Heart right ventricle (tissue), 16 donors: Measurements from ENCODE around the gene SMIM1. TPM values are rescaled to one million over a fixed set of nuclear protein-coding genes. Genes with fewer than 3 reads are reported as not detected.

ENCODE experiments used
- ATAC-seq, 8 donors: fragments of 200-7000 bp; cut with Tn5 transposase; one replicate each; pipeline ENCODE4 v1.9.1; 2020; ENCODE audit warnings: mild to moderate bottlenecking in 8 of 8, moderate library complexity in 8 of 8, moderate number of reproducible peaks in 1 of 8
- DNase-seq, 2 donors: peaks; one replicate each; pipeline ENCODE4 v3.0.0-alpha.2; 2020
- H3K27ac ChIP-seq, 10 donors: fragments of 200-600 bp; sonication (generic) in 2 of 10; one replicate each; pipeline versions ENCODE4 v1.5.0 to v1.8.0; 2020 to 2022; ENCODE audit warnings: mild to moderate bottlenecking in 3 of 10
- H3K27me3 ChIP-seq, 7 donors: fragments of 200-600 bp; one replicate each; pipeline ENCODE4 v1.8.0; 2021 to 2022; ENCODE audit warnings: mild to moderate bottlenecking in 2 of 7
- H3K36me3 ChIP-seq, 9 donors: fragments of 200-600 bp; sonication (generic) in 1 of 9; one replicate each; pipeline versions ENCODE4 v1.5.0 to v1.8.0; 2020 to 2022; ENCODE audit warnings: mild to moderate bottlenecking in 2 of 9
- H3K4me1 ChIP-seq, 9 donors: fragments of 200-600 bp; sonication (generic) in 1 of 9; one replicate each; pipeline versions ENCODE4 v1.5.0 to v1.8.0; 2020 to 2022; ENCODE audit warnings: mild to moderate bottlenecking in 4 of 9
- H3K4me3 ChIP-seq, 10 donors: fragments of 200-600 bp; sonication (generic) in 2 of 10; one replicate each; pipeline versions ENCODE4 v1.5.0 to v1.8.0; 2020 to 2022; ENCODE audit warnings: mild to moderate bottlenecking in 7 of 10, moderate library complexity in 2 of 10
- H3K9me3 ChIP-seq, 11 donors: fragments of 200-600 bp in 10 of 11; sonication (generic) in 2 of 11; one replicate each; pipeline versions ENCODE4 v1.5.0 to v1.8.0; 2013 to 2022; ENCODE audit warnings: mild to moderate bottlenecking in 2 of 11, control low read depth in 1 of 11, moderate library complexity in 1 of 11
- WGBS, 2 donors: extraction: QIAGEN DNeasy Blood & Tissue Kit; methylation state at CpG; one replicate each; pipeline ENCODE4 v1.1.7; 2013; ENCODE audit warnings: inconsistent platforms in 1 of 2; 5-methylcytosine and 5-hydroxymethylcytosine counted together
- intact Hi-C, 10 donors: fragments of 100-400 bp; cut with DNase I; formaldehyde crosslinking; loops; one replicate each; pipeline versions ENCODE4 v1.11.1 to v1.14.2; 2022
- polyA plus RNA-seq, 2 donors: library from polyadenylated mRNA; stranded (reverse); fragments of 200-250 nt; gene quantifications; one replicate each; pipeline ENCODE4 v1.2.3, GENCODE V29; 2013
- total RNA-seq, 10 donors: library from RNA; stranded (reverse); fragmentation: NEBNext Ultra II Directional in 3 of 10; extraction: Animal tissue kit (Norgen Biotek cat#: 25700) in 3 of 10; gene quantifications; one replicate each; pipeline versions ENCODE4 v1.2.1 to v1.2.4, GENCODE V29; 2021 to 2023
- TF ChIP-seq, protein P1 (sequence below), 9 donors: fragments of 200-600 bp; sonication (generic) in 2 of 9; IDR thresholded peaks; one replicate each; pipeline versions ENCODE4 v1.5.0 to v1.8.0; 2021 to 2022; ENCODE audit warnings: antibody characterized with exemption in 9 of 9, mild to moderate bottlenecking in 5 of 9, moderate library complexity in 1 of 9
- donor health status: Arrhythmogenic right ventricular cardiomyopathy.
- donor health status: ischemic (EF 13 %, LVEDD 7.1; RV severe dilation, severe dysfunction).
- donor health status: healthy with polysubstance abuse.
- donor health status: DM: no; HTN: yes; CAD: no.
- donor health status: DM: no; HTN: no; CAD: no.
- donor health status: ischemic (EF 25% LVEDD 6.9; RV normal size, moderate dysfunction).
- donor health status: ischemic (EF 25% LVEDD 5.7; RV mildly dilated, moderate dysfunction).
- donor health status: healthy.
- donor health status: DM: yes; HTN: yes; CAD: no.
- donor health status: Ischemic cardiomyopathy.
- donor health status: ischemic (EF 35%, LVEDD 5.7; RV mildly dilated, moderate dysfunction).
- donor health status: nonischemic (EF 11% LVEDD 7.7; RV severe dilation, severe dysfunction).
- donor health status: DM: yes; HTN: yes; CAD: no.
- donor health status: PGD.
- donor health status: ischemic (EF 29% LVEDD 5.4; RV normal size, mild dysfunction).
- donor health status: nonischemic (EF 23%, LVEDD 6.1; RV moderate dilation, normal function).

Gene SMIM1
- total and polyA plus RNA-seq, 12 donors: 4.0 to 33.9 (median 9.7) TPM

DNA sequence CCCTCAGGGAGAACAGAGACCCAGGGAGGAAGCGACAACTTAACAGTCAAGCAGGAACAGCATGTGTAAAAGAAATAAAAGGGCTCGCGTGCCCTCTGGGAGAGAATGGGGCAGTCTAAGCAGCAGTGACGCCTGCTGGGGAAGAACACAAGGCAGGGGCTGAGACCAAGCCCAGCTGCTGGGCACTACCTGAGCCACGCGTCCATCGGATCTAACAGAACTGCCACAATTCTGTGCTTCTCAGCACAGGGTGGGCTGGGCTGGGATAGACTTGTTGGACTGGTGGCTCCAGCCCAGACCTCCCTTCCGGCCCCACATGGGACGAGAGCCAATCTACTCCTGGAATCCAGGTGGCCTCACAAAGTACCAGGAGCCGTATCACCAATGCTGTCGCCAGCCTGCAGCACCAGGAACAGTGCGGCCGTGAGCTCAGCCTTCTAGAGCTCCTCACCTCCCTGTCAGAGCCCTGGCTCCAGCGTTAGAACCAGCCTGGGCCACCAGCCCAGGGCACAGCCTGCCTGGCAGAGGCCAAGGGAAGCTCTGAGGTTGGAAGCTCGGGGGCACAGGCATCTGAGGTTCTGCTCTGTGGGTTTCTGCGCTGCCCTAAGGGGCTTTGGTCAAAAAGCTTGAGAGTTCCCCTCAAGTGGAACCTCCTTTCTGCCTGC is 16.3 kb downstream of the SMIM1 start:
- no peaks in the 10 kb centered on the region for H3K27me3 ChIP-seq
- peaks cover 0 to 61% (median 35%) of the 10 kb centered on the region in 9 donors for H3K4me1 ChIP-seq
- DNase-seq (peak in 1 of 2 donors; percentile 28), ATAC-seq (peak in 7 of 8 donors; percentile 34 to 78 (median 67))
- 63 to 74% methylated on average over 16 of the region's 16 CpGs for WGBS, 2 donors
- intact Hi-C loops: no loop called here
- H3K36me3 ChIP-seq: peaks cover 0 to 83% (median 36%) of the 10 kb centered on the region in 9 donors
- H3K27ac ChIP-seq: no peak overlapping the region
- H3K4me3 ChIP-seq: no peak overlapping the region
- H3K9me3 ChIP-seq: no peaks in the 10 kb centered on the region
- TF ChIP-seq, protein P1, sequence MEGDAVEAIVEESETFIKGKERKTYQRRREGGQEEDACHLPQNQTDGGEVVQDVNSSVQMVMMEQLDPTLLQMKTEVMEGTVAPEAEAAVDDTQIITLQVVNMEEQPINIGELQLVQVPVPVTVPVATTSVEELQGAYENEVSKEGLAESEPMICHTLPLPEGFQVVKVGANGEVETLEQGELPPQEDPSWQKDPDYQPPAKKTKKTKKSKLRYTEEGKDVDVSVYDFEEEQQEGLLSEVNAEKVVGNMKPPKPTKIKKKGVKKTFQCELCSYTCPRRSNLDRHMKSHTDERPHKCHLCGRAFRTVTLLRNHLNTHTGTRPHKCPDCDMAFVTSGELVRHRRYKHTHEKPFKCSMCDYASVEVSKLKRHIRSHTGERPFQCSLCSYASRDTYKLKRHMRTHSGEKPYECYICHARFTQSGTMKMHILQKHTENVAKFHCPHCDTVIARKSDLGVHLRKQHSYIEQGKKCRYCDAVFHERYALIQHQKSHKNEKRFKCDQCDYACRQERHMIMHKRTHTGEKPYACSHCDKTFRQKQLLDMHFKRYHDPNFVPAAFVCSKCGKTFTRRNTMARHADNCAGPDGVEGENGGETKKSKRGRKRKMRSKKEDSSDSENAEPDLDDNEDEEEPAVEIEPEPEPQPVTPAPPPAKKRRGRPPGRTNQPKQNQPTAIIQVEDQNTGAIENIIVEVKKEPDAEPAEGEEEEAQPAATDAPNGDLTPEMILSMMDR (IDR thresholded peaks at IDR 0.05): peak in 1 of 9 donors; percentile 7

DNA sequence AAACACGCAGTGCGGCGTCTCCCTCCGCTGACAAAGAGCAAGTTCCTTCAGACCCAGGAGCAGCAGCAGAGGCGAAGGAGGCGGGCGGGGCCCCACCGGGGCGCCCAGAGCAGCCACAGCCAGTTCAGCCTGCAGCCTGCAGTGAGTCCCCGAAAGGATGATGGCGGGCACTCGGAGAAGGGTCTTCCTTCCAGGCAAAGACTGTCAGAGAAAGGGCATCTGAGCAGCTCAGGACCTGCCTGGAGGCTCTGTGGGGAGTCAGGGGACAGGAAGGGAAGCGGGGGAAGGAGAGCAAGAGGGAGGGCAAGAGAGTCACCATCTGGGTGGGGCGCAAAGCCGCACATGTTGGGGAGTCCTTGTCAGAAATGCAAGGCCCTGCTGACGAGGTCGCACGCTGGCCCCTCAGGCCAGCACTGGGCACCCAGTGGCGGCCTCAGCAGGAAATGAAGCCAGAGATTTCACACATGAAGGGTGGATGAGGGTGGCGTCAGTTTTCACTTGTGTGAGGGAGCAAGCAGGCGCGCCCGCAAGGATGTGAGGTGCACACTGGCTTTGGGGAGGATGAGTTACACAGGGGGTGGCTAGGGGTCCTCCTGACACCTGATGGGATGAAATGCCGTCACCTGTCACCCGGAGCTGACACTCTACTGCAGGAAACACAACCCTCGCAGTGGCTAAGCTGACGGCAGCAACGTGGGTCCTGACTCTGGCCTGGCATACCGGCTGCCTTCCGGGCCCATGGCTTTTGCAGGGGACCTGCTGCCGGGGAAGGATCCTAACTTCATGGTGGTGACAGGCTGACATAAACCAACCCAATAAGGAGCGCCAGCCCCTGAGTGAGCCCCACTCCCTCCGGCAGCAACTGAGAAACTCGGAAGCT is 17.1 kb downstream of the SMIM1 start:
- H3K27me3 ChIP-seq: no peaks in the 10 kb centered on the region
- TF ChIP-seq, protein P1 (IDR thresholded peaks at IDR 0.05): no peak
- 70 to 77% methylated on average over 34 of the region's 34 CpGs for WGBS, 2 donors
- no peak overlapping the region for H3K4me3 ChIP-seq
- H3K36me3 ChIP-seq: peaks cover 0 to 79% (median 29%) of the 10 kb centered on the region in 9 donors
- DNase-seq (no peak), ATAC-seq (peak in 1 of 8 donors; percentile 8)
- peaks cover 5 to 69% (median 43%) of the 10 kb centered on the region in 9 donors for H3K4me1 ChIP-seq
- H3K27ac ChIP-seq: no peak overlapping the region
- H3K9me3 ChIP-seq: no peaks in the 10 kb centered on the region
- intact Hi-C loops: no loop called here

DNA sequence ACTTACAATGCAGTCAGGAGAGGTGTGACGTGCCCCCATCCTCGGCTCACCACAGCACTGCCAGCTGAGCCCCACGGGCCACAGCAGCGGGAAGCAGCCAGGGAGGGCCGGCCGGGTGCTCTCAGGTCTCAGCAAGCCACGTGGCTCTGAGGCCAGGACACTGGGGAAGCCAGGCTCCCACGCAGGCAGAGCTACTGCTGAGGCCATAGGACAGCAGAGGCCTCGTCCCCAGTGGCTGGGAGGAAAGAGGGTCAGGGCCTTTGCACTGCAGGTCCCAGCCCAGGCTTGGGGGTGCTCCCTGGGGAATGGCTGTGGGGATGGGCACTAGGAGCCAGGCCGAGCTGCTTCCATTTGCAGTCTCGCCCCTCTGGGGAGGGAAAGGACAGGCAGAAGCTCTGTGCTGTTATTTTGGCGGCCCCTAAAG is 18.0 kb downstream of the SMIM1 start:
- TF ChIP-seq, protein P1 (IDR thresholded peaks at IDR 0.05): no peak
- WGBS, 2 donors: 55 to 56% methylated on average over 12 of the region's 12 CpGs

DNA sequence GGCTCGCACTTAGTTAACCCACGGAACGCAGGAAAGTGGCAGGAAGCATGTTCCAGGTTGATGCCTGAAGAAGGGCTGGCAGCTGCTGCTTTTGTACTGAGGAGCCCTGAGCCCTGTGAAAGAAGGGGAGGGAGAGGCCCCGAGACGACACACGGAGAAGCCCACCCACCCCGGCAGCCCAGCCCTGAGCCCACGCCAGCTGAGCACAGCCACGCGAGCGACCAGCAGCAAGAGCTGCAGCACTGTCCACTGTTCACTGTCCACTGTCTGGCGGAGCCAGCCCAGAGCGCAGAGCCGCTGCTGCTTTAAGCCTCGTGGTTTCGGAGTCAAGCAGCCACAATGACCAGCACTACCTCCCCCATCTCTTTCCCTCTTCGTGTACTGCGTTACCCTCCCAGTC is 18.4 kb downstream of the SMIM1 start:
- no peaks in the 10 kb centered on the region for H3K27me3 ChIP-seq
- peaks cover 0 to 66% (median 18%) of the 10 kb centered on the region in 9 donors for H3K36me3 ChIP-seq
- H3K27ac ChIP-seq: no peak overlapping the region
- TF ChIP-seq, protein P1 (IDR thresholded peaks at IDR 0.05): no peak
- intact Hi-C loops: no loop called here
- H3K4me3 ChIP-seq: no peak overlapping the region
- H3K9me3 ChIP-seq: no peaks in the 10 kb centered on the region
- no peak for ATAC-seq
- H3K4me1 ChIP-seq: peaks cover 8 to 75% (median 55%) of the 10 kb centered on the region in 9 donors
- 77 to 78% methylated on average over 18 of the region's 18 CpGs for WGBS, 2 donors
- peak in 1 of 2 donors; percentile 9 for DNase-seq

More for the DNA sequence above, 18.0 kb downstream of the SMIM1 start:
- intact Hi-C loops: no loop called here
- no peaks in the 10 kb centered on the region for H3K27me3 ChIP-seq
- no peak overlapping the region for H3K4me3 ChIP-seq
- peak in 7 of 8 donors; percentile 13 to 50 (median 28) for ATAC-seq
- H3K36me3 ChIP-seq: peaks cover 0 to 71% (median 21%) of the 10 kb centered on the region in 9 donors
- DNase-seq: peak in 1 of 2 donors; percentile 47
- H3K4me1 ChIP-seq: peaks cover 8 to 72% (median 52%) of the 10 kb centered on the region in 9 donors
- no peak overlapping the region for H3K27ac ChIP-seq
- no peaks in the 10 kb centered on the region for H3K9me3 ChIP-seq
